ACC112 (cell line): ENCODE measurements around the gene KIAA0930.

Source experiments
- H2AFZ ChIP-seq: fragments of 200-600 bp; sonication (generic); one replicate; pipeline ENCODE4 v1.6.0; 2017; ENCODE audit warnings: antibody characterized with exemption, low read length; ENCODE audit not compliant: unreplicated experiment
- H3K27ac ChIP-seq: fragments of 200-600 bp; sonication (generic); 2 replicates; pipeline ENCODE4 v1.5.1; 2014; ENCODE audit warnings: low read depth, mild to moderate bottlenecking, antibody characterized with exemption, low read length, moderate library complexity
- H3K27me3 ChIP-seq: fragments of 200-600 bp; sonication (generic); 2 replicates; pipeline ENCODE4 v1.6.1; 2014; ENCODE audit warnings: mild to moderate bottlenecking, antibody characterized with exemption, low read length, moderate library complexity, mixed read lengths; ENCODE audit not compliant: insufficient read depth
- H3K36me3 ChIP-seq: fragments of 200-600 bp; sonication (generic); 2 replicates; pipeline ENCODE4 v1.6.1; 2016; ENCODE audit warnings: mild to moderate bottlenecking, antibody characterized with exemption, low read length, moderate library complexity, mixed read lengths; ENCODE audit not compliant: insufficient read depth
- H3K4me1 ChIP-seq: fragments of 200-600 bp; sonication (generic); one replicate; pipeline ENCODE4 v1.6.1; 2016; ENCODE audit warnings: low read length, mixed read lengths; ENCODE audit not compliant: insufficient read depth, unreplicated experiment, control insufficient read depth
- H3K4me3 ChIP-seq: fragments of 200-600 bp; sonication (generic); 2 replicates; pipeline ENCODE4 v1.5.1; 2014; ENCODE audit warnings: mild to moderate bottlenecking, low read depth, low read length
- H3K79me2 ChIP-seq: fragments of 200-600 bp; sonication (generic); one replicate; pipeline ENCODE4 v1.6.0; 2016; ENCODE audit warnings: low read length; ENCODE audit not compliant: control insufficient read depth, unreplicated experiment, insufficient read depth

Gene KIAA0930

GRCh38 chr22:45235101-45235777 lies 5.5 kb downstream of the KIAA0930 start:
- Histone ChIP-seq H2AFZ (no peak overlapping the region), H3K27ac (no peak overlapping the region), H3K4me3 (no peak overlapping the region), H3K4me1 (peaks cover 6% of the 10 kb centered on the region), H3K79me2 (no peaks in the 10 kb centered on the region), H3K27me3 (no peaks in the 10 kb centered on the region), H3K36me3 (no peaks in the 10 kb centered on the region)

GRCh38 chr22:45233827-45234226 lies 6.9 kb downstream of the KIAA0930 start:
- Histone ChIP-seq H3K27me3 (no peaks in the 10 kb centered on the region), H2AFZ (no peak overlapping the region)

GRCh38 chr22:45233386-45233785 lies 7.3 kb downstream of the KIAA0930 start:
- no peak overlapping the region for H3K4me3 ChIP-seq
- no peak overlapping the region for H3K27ac ChIP-seq
- H3K27me3 ChIP-seq: no peaks in the 10 kb centered on the region
- no peaks in the 10 kb centered on the region for H3K36me3 ChIP-seq
- H2AFZ ChIP-seq: no peak overlapping the region
- no peaks in the 10 kb centered on the region for H3K79me2 ChIP-seq
- no peaks in the 10 kb centered on the region for H3K4me1 ChIP-seq

More at GRCh38 chr22:45233827-45234226, 6.9 kb downstream of the KIAA0930 start:
- H3K4me3 ChIP-seq: no peak overlapping the region
- no peaks in the 10 kb centered on the region for H3K36me3 ChIP-seq
- H3K79me2 ChIP-seq: no peaks in the 10 kb centered on the region
- no peaks in the 10 kb centered on the region for H3K4me1 ChIP-seq
- H3K27ac ChIP-seq: no peak overlapping the region

GRCh38 chr22:45231293-45231692 lies 9.4 kb downstream of the KIAA0930 start:
- Histone ChIP-seq H3K27me3 (no peaks in the 10 kb centered on the region), H2AFZ (no peak overlapping the region), H3K79me2 (no peaks in the 10 kb centered on the region), H3K4me1 (peaks cover 9% of the 10 kb centered on the region), H3K27ac (no peak overlapping the region), H3K4me3 (no peak overlapping the region), H3K36me3 (no peaks in the 10 kb centered on the region)

- H3K27ac ChIP-seq: no peak overlapping the region
- no peaks in the 10 kb centered on the region for H3K27me3 ChIP-seq
- H3K4me3 ChIP-seq: no peak overlapping the region
- H3K79me2 ChIP-seq: peaks cover 5% of the 10 kb centered on the region
- H3K36me3 ChIP-seq: no peaks in the 10 kb centered on the region
- no peak overlapping the region for H2AFZ ChIP-seq
- H3K4me1 ChIP-seq: peaks cover 18% of the 10 kb centered on the region
These were observed 10.5 kb downstream of the KIAA0930 start for GRCh38 chr22:45230026-45230721.

- Histone ChIP-seq H3K79me2 (peaks cover 5% of the 10 kb centered on the region), H3K4me3 (no peak overlapping the region), H3K4me1 (peaks cover 18% of the 10 kb centered on the region), H3K36me3 (no peaks in the 10 kb centered on the region), H2AFZ (no peak overlapping the region), H3K27ac (no peak overlapping the region), H3K27me3 (no peaks in the 10 kb centered on the region)
These were observed 11.5 kb downstream of the KIAA0930 start for GRCh38 chr22:45229181-45229580.

GRCh38 chr22:45228401-45228754 lies 12.3 kb downstream of the KIAA0930 start:
- Histone ChIP-seq H3K79me2 (peaks cover 5% of the 10 kb centered on the region), H3K4me3 (no peak overlapping the region), H3K36me3 (no peaks in the 10 kb centered on the region), H3K4me1 (peaks cover 18% of the 10 kb centered on the region), H3K27me3 (no peaks in the 10 kb centered on the region), H3K27ac (no peak overlapping the region), H2AFZ (no peak overlapping the region)

GRCh38 chr22:45227645-45228400 lies 12.9 kb downstream of the KIAA0930 start:
- no peaks in the 10 kb centered on the region for H3K36me3 ChIP-seq
- peaks cover 18% of the 10 kb centered on the region for H3K4me1 ChIP-seq
- H3K27me3 ChIP-seq: no peaks in the 10 kb centered on the region
- H3K4me3 ChIP-seq: no peak overlapping the region
- H2AFZ ChIP-seq: no peak overlapping the region
- no peak overlapping the region for H3K27ac ChIP-seq
- peaks cover 6% of the 10 kb centered on the region for H3K79me2 ChIP-seq

GRCh38 chr22:45226503-45227186 lies 14.0 kb downstream of the KIAA0930 start:
- H3K27ac ChIP-seq: peak overlapping the region; percentile 68
- H2AFZ ChIP-seq: no peak overlapping the region
- peaks cover 18% of the 10 kb centered on the region for H3K4me1 ChIP-seq
- H3K79me2 ChIP-seq: peaks cover 10% of the 10 kb centered on the region
- H3K4me3 ChIP-seq: no peak overlapping the region
- no peaks in the 10 kb centered on the region for H3K27me3 ChIP-seq
- no peaks in the 10 kb centered on the region for H3K36me3 ChIP-seq

GRCh38 chr22:45225732-45226502 lies 14.8 kb downstream of the KIAA0930 start:
- peaks cover 18% of the 10 kb centered on the region for H3K4me1 ChIP-seq
- H3K27ac ChIP-seq: peak overlapping the region; percentile 68; the same call in 1 of the 2 replicates
- peaks cover 13% of the 10 kb centered on the region for H3K79me2 ChIP-seq
- no peak overlapping the region for H2AFZ ChIP-seq
- no peak overlapping the region for H3K4me3 ChIP-seq
- no peaks in the 10 kb centered on the region for H3K36me3 ChIP-seq
- no peaks in the 10 kb centered on the region for H3K27me3 ChIP-seq
